Measurements from ENCODE around the gene NDEL1.

Gene NDEL1

GRCh38 chr17:8473451-8474192 is 37.9 kb downstream of the NDEL1 start:
- Histone ChIP-seq H3K27ac (no peak overlapping the region), H3K4me2 (ENCODE audit: low read length) (no peak overlapping the region), H3K27me3 (ENCODE audit: control insufficient read depth, insufficient read depth, low read length) (no peaks in the 10 kb centered on the region), H3K9ac (no peak overlapping the region), H3K79me2 (no peaks in the 10 kb centered on the region), H2AFZ (no peak overlapping the region), H3K4me3 (ENCODE audit: low read depth, low read length) (no peak overlapping the region), H3K9me3 (ENCODE audit: control insufficient read depth, low read length) (no peaks in the 10 kb centered on the region), H3K36me3 (ENCODE audit: control insufficient read depth, insufficient read depth, low read length) (no peaks in the 10 kb centered on the region), H3K4me1 (peaks cover 4% of the 10 kb centered on the region)
- TF ChIP-seq CTCF (IDR thresholded peaks at IDR 0.05), result no peak

GRCh38 chr17:8474826-8475225 is 39.1 kb downstream of the NDEL1 start:
- peaks cover 4% of the 10 kb centered on the region for H3K4me1 ChIP-seq
- no peaks in the 10 kb centered on the region for H3K36me3 ChIP-seq (ENCODE audit: control insufficient read depth, insufficient read depth, low read length)
- no peaks in the 10 kb centered on the region for H3K27me3 ChIP-seq (ENCODE audit: control insufficient read depth, insufficient read depth, low read length)
- H3K4me2 ChIP-seq (ENCODE audit: low read length), result no peak overlapping the region
- no peak for TF ChIP-seq CTCF (IDR thresholded peaks at IDR 0.05)
- H3K27ac ChIP-seq, result no peak overlapping the region
- H3K79me2 ChIP-seq, result no peaks in the 10 kb centered on the region
- H3K9me3 ChIP-seq (ENCODE audit: control insufficient read depth, low read length), result no peaks in the 10 kb centered on the region
- no peak overlapping the region for H2AFZ ChIP-seq
- H3K9ac ChIP-seq, result no peak overlapping the region
- no peak overlapping the region for H3K4me3 ChIP-seq (ENCODE audit: low read depth, low read length)

GRCh38 chr17:8475227-8475626 is 39.5 kb downstream of the NDEL1 start:
- Histone ChIP-seq H3K27ac (no peak overlapping the region), H3K79me2 (no peaks in the 10 kb centered on the region), H3K4me1 (peaks cover 4% of the 10 kb centered on the region), H3K27me3 (ENCODE audit: control insufficient read depth, insufficient read depth, low read length) (no peaks in the 10 kb centered on the region), H3K9me3 (ENCODE audit: control insufficient read depth, low read length) (no peaks in the 10 kb centered on the region), H3K4me2 (ENCODE audit: low read length) (no peak overlapping the region), H3K36me3 (ENCODE audit: control insufficient read depth, insufficient read depth, low read length) (no peaks in the 10 kb centered on the region), H2AFZ (no peak overlapping the region), H3K9ac (no peak overlapping the region), H3K4me3 (ENCODE audit: low read depth, low read length) (no peak overlapping the region)
- TF ChIP-seq CTCF (IDR thresholded peaks at IDR 0.05), result no peak

GRCh38 chr17:8475781-8476180 is 40.1 kb downstream of the NDEL1 start:
- no peaks in the 10 kb centered on the region for H3K9me3 ChIP-seq (ENCODE audit: control insufficient read depth, low read length)
- H3K79me2 ChIP-seq, result no peaks in the 10 kb centered on the region
- no peak overlapping the region for H2AFZ ChIP-seq
- no peak overlapping the region for H3K4me2 ChIP-seq (ENCODE audit: low read length)
- no peaks in the 10 kb centered on the region for H3K27me3 ChIP-seq (ENCODE audit: control insufficient read depth, insufficient read depth, low read length)
- no peaks in the 10 kb centered on the region for H3K36me3 ChIP-seq (ENCODE audit: control insufficient read depth, insufficient read depth, low read length)
- no peak for TF ChIP-seq CTCF (IDR thresholded peaks at IDR 0.05)
- H3K4me1 ChIP-seq, result peaks cover 3% of the 10 kb centered on the region
- H3K4me3 ChIP-seq (ENCODE audit: low read depth, low read length), result no peak overlapping the region
- no peak overlapping the region for H3K27ac ChIP-seq
- H3K9ac ChIP-seq, result no peak overlapping the region

GRCh38 chr17:8476741-8477140 is 41.1 kb downstream of the NDEL1 start:
- Histone ChIP-seq H2AFZ (no peak overlapping the region), H3K4me3 (ENCODE audit: low read depth, low read length) (no peak overlapping the region), H3K79me2 (no peaks in the 10 kb centered on the region), H3K27me3 (ENCODE audit: control insufficient read depth, insufficient read depth, low read length) (no peaks in the 10 kb centered on the region), H3K36me3 (ENCODE audit: control insufficient read depth, insufficient read depth, low read length) (no peaks in the 10 kb centered on the region), H3K9ac (no peak overlapping the region), H3K27ac (no peak overlapping the region), H3K9me3 (ENCODE audit: control insufficient read depth, low read length) (no peaks in the 10 kb centered on the region), H3K4me2 (ENCODE audit: low read length) (no peak overlapping the region), H3K4me1 (no peaks in the 10 kb centered on the region)
- TF ChIP-seq CTCF (IDR thresholded peaks at IDR 0.05), result no peak
